Measurements from ENCODE around the gene HLCS. TPM values are rescaled to one million over a fixed set of nuclear protein-coding genes. Genes with fewer than 3 reads are reported as not detected.

HLCS gene
- total and polyA plus RNA-seq, 4 experiments from 2014 or later, result 8.3 to 14.7 (median 11.3) TPM

- H3K27me3 Mint-ChIP-seq, result no peaks in the 10 kb centered on the region
- H3K9me3 ChIP-seq (ENCODE audit: control insufficient read depth in 1 of 2, low read length in 2 of 2), result no peaks in the 10 kb centered on the region
- H3K4me1 Mint-ChIP-seq, result peaks cover 0 to 11% (median 4%) of the 10 kb centered on the region in 4 donors
- no peaks in the 10 kb centered on the region for H3K36me3 ChIP-seq (ENCODE audit: insufficient read depth, low read length)
- CTCF ChIA-PET (ENCODE audit: partially characterized antibody), result interaction anchor here (0.7 to 6.7 kb wide), 8 partner anchors 9 to 787 kb away, joined by 3 to 44 read pairs (median 4); no protein-coding TSS in a partner anchor
- H3K4me3 ChIP-seq (ENCODE audit: low read length in 2 of 2), result no peak overlapping the region
- no peak overlapping the region for H3K27ac ChIP-seq (ENCODE audit: low read depth, low read length)
- peaks cover 16 to 24% of the 10 kb centered on the region in 2 donors for H3K36me3 Mint-ChIP-seq
- H3K27me3 ChIP-seq (ENCODE audit: insufficient read depth, low read length), result no peaks in the 10 kb centered on the region
- H3K4me3 Mint-ChIP-seq, result no peak overlapping the region
- H3K27ac Mint-ChIP-seq, result no peak overlapping the region
- intact Hi-C loops (cut with micrococcal nuclease), result loop anchor here (1.0 kb wide), 2 partner anchors 297 to 423 kb away; no protein-coding TSS in a partner anchor
- H3K9me3 Mint-ChIP-seq, result no peaks in the 10 kb centered on the region
- POLR2A ChIA-PET (ENCODE audit: partially characterized antibody), result no interaction called here
- DNase-seq, result no peak
- no peaks in the 10 kb centered on the region for H3K4me1 ChIP-seq (ENCODE audit: insufficient read depth, low read length)
Observed at GRCh38 chr21:36926989-36927718, 39.3 kb downstream of the HLCS start.

GRCh38 chr21:36923270-36923669 is 43.2 kb downstream of the HLCS start:
- Histone ChIP-seq H3K9me3 (ENCODE audit: control insufficient read depth in 1 of 2, low read length in 2 of 2) (no peaks in the 10 kb centered on the region), H3K4me1 (ENCODE audit: insufficient read depth, low read length) (no peaks in the 10 kb centered on the region), H3K27me3 (ENCODE audit: insufficient read depth, low read length) (no peaks in the 10 kb centered on the region), H3K4me3 (ENCODE audit: low read length in 2 of 2) (no peak overlapping the region), H3K36me3 (ENCODE audit: insufficient read depth, low read length) (no peaks in the 10 kb centered on the region), H3K27ac (ENCODE audit: low read depth, low read length) (no peak overlapping the region)
- Mint-ChIP-seq H3K27ac (no peak overlapping the region), H3K9me3 (no peaks in the 10 kb centered on the region), H3K4me3 (no peak overlapping the region), H3K4me1 (peaks cover 0 to 11% (median 4%) of the 10 kb centered on the region in 4 donors), H3K27me3 (no peaks in the 10 kb centered on the region), H3K36me3 (peaks cover 12 to 15% of the 10 kb centered on the region in 2 donors)
- ChIA-PET POLR2A (ENCODE audit: partially characterized antibody) (no interaction called here), CTCF (ENCODE audit: partially characterized antibody) (interaction anchor here (1.0 to 6.7 kb wide), 3 partner anchors 9 to 293 kb away, joined by 3 to 44 read pairs (median 9); no protein-coding TSS in a partner anchor)
- DNase-seq, result no peak
- intact Hi-C loops (cut with micrococcal nuclease), result no loop called here

- CTCF ChIA-PET (ENCODE audit: partially characterized antibody), result interaction anchor here (1.0 to 2.6 kb wide), 2 partner anchors 9 to 148 kb away, joined by 3 to 9 read pairs; no protein-coding TSS in a partner anchor
- Mint-ChIP-seq H3K4me1 (peaks cover 0 to 10% (median 4%) of the 10 kb centered on the region in 4 donors), H3K27ac (no peak overlapping the region)
Observed at GRCh38 chr21:36922861-36923260, 43.6 kb downstream of the HLCS start.

GRCh38 chr21:36918291-36918690 is 48.2 kb downstream of the HLCS start:
- H3K4me1 ChIP-seq (ENCODE audit: insufficient read depth, low read length), result peaks cover 7% of the 10 kb centered on the region
- no peaks in the 10 kb centered on the region for H3K27me3 ChIP-seq (ENCODE audit: insufficient read depth, low read length)
- no peak overlapping the region for H3K27ac ChIP-seq (ENCODE audit: low read depth, low read length)
- no peaks in the 10 kb centered on the region for H3K36me3 ChIP-seq (ENCODE audit: insufficient read depth, low read length)
- Mint-ChIP-seq H3K9me3 (no peaks in the 10 kb centered on the region), H3K4me3 (no peak overlapping the region), H3K4me1 (peaks cover 3 to 12% (median 7%) of the 10 kb centered on the region in 4 donors), H3K36me3 (peaks cover 3 to 5% of the 10 kb centered on the region in 2 donors), H3K27ac (peak overlapping the region in 1 of 7 donors; percentile 69), H3K27me3 (no peaks in the 10 kb centered on the region)
- CTCF ChIA-PET (ENCODE audit: partially characterized antibody), result no interaction called here
- H3K9me3 ChIP-seq (ENCODE audit: control insufficient read depth in 1 of 2, low read length in 2 of 2), result no peaks in the 10 kb centered on the region
- intact Hi-C loops (cut with micrococcal nuclease), result no loop called here
- DNase-seq, result no peak
- POLR2A ChIA-PET (ENCODE audit: partially characterized antibody), result no interaction called here
- H3K4me3 ChIP-seq (ENCODE audit: low read length in 2 of 2), result no peak overlapping the region

More at GRCh38 chr21:36922861-36923260, 43.6 kb downstream of the HLCS start:
- H3K9me3 Mint-ChIP-seq, result no peaks in the 10 kb centered on the region
- POLR2A ChIA-PET (ENCODE audit: partially characterized antibody), result no interaction called here
- DNase-seq, result no peak
- peaks cover 12 to 16% of the 10 kb centered on the region in 2 donors for H3K36me3 Mint-ChIP-seq
- Histone ChIP-seq H3K27me3 (ENCODE audit: insufficient read depth, low read length) (no peaks in the 10 kb centered on the region), H3K4me1 (ENCODE audit: insufficient read depth, low read length) (no peaks in the 10 kb centered on the region), H3K36me3 (ENCODE audit: insufficient read depth, low read length) (no peaks in the 10 kb centered on the region), H3K27ac (ENCODE audit: low read depth, low read length) (no peak overlapping the region), H3K9me3 (ENCODE audit: control insufficient read depth in 1 of 2, low read length in 2 of 2) (no peaks in the 10 kb centered on the region), H3K4me3 (ENCODE audit: low read length in 2 of 2) (no peak overlapping the region)
- no peak overlapping the region for H3K4me3 Mint-ChIP-seq
- intact Hi-C loops (cut with micrococcal nuclease), result no loop called here
- H3K27me3 Mint-ChIP-seq, result no peaks in the 10 kb centered on the region

GRCh38 chr21:36917471-36918158 is 48.9 kb downstream of the HLCS start:
- Mint-ChIP-seq H3K4me3 (no peak overlapping the region), H3K27ac (peak overlapping the region in 1 of 7 donors; percentile 69), H3K36me3 (peaks cover 3 to 5% of the 10 kb centered on the region in 2 donors), H3K27me3 (no peaks in the 10 kb centered on the region), H3K4me1 (peaks cover 3 to 10% (median 7%) of the 10 kb centered on the region in 4 donors), H3K9me3 (no peaks in the 10 kb centered on the region)
- Histone ChIP-seq H3K36me3 (ENCODE audit: insufficient read depth, low read length) (no peaks in the 10 kb centered on the region), H3K27ac (ENCODE audit: low read depth, low read length) (no peak overlapping the region), H3K4me1 (ENCODE audit: insufficient read depth, low read length) (peaks cover 7% of the 10 kb centered on the region), H3K27me3 (ENCODE audit: insufficient read depth, low read length) (no peaks in the 10 kb centered on the region), H3K9me3 (ENCODE audit: control insufficient read depth in 1 of 2, low read length in 2 of 2) (no peaks in the 10 kb centered on the region), H3K4me3 (ENCODE audit: low read length in 2 of 2) (no peak overlapping the region)
- POLR2A ChIA-PET (ENCODE audit: partially characterized antibody), result no interaction called here
- intact Hi-C loops (cut with micrococcal nuclease), result no loop called here
- no peak for DNase-seq
- CTCF ChIA-PET (ENCODE audit: partially characterized antibody), result no interaction called here

GRCh38 chr21:36916718-36917117 is 49.8 kb downstream of the HLCS start:
- no peak overlapping the region for H3K27ac ChIP-seq (ENCODE audit: low read depth, low read length)
- Mint-ChIP-seq H3K27me3 (no peaks in the 10 kb centered on the region), H3K4me3 (no peak overlapping the region), H3K9me3 (no peaks in the 10 kb centered on the region), H3K36me3 (peaks cover 3 to 5% of the 10 kb centered on the region in 2 donors), H3K27ac (no peak overlapping the region), H3K4me1 (peaks cover 3 to 11% (median 8%) of the 10 kb centered on the region in 4 donors)
- intact Hi-C loops (cut with micrococcal nuclease), result no loop called here
- no peak for DNase-seq
- H3K9me3 ChIP-seq (ENCODE audit: control insufficient read depth in 1 of 2, low read length in 2 of 2), result no peaks in the 10 kb centered on the region
- no peak overlapping the region for H3K4me3 ChIP-seq (ENCODE audit: low read length in 2 of 2)
- no peaks in the 10 kb centered on the region for H3K36me3 ChIP-seq (ENCODE audit: insufficient read depth, low read length)
- ChIA-PET CTCF (ENCODE audit: partially characterized antibody) (interaction anchor here (0.7 kb wide), 1 partner anchor 286 kb away, joined by 4 read pairs; no protein-coding TSS in a partner anchor), POLR2A (ENCODE audit: partially characterized antibody) (no interaction called here)
- no peaks in the 10 kb centered on the region for H3K27me3 ChIP-seq (ENCODE audit: insufficient read depth, low read length)
- H3K4me1 ChIP-seq (ENCODE audit: insufficient read depth, low read length), result peaks cover 7% of the 10 kb centered on the region

- H3K36me3 ChIP-seq (ENCODE audit: insufficient read depth, low read length), result no peaks in the 10 kb centered on the region
- POLR2A ChIA-PET (ENCODE audit: partially characterized antibody), result no interaction called here
- H3K27me3 ChIP-seq (ENCODE audit: insufficient read depth, low read length), result no peaks in the 10 kb centered on the region
- H3K4me1 ChIP-seq (ENCODE audit: insufficient read depth, low read length), result peaks cover 7% of the 10 kb centered on the region
- peaks cover 3 to 11% (median 9%) of the 10 kb centered on the region in 4 donors for H3K4me1 Mint-ChIP-seq
- no peaks in the 10 kb centered on the region for H3K9me3 ChIP-seq (ENCODE audit: control insufficient read depth in 1 of 2, low read length in 2 of 2)
- CTCF ChIA-PET (ENCODE audit: partially characterized antibody), result interaction anchor here (0.7 kb wide), 1 partner anchor 285 kb away, joined by 4 read pairs; no protein-coding TSS in a partner anchor
- no peak overlapping the region for H3K27ac ChIP-seq (ENCODE audit: low read depth, low read length)
- no peak overlapping the region for H3K4me3 Mint-ChIP-seq
- intact Hi-C loops (cut with micrococcal nuclease), result no loop called here
- H3K27me3 Mint-ChIP-seq, result no peaks in the 10 kb centered on the region
- peaks cover 3 to 5% of the 10 kb centered on the region in 2 donors for H3K36me3 Mint-ChIP-seq
- H3K9me3 Mint-ChIP-seq, result no peaks in the 10 kb centered on the region
- DNase-seq, result no peak
- H3K27ac Mint-ChIP-seq, result no peak overlapping the region
- no peak overlapping the region for H3K4me3 ChIP-seq (ENCODE audit: low read length in 2 of 2)
Observed at GRCh38 chr21:36915696-36916245, 50.7 kb downstream of the HLCS start.

All from CD4-positive, alpha-beta memory T cell (primary cell).